ENCODE results near the gene PRKAR2A.

- TF ChIP-seq SIN3A (IDR thresholded peaks at IDR 0.05; ENCODE audit: borderline replicate concordance, insufficient read depth, low read depth, low read length): no peak
- no peak for TF ChIP-seq POLR2AphosphoS5 (IDR thresholded peaks at IDR 0.05; ENCODE audit: low read depth, low read length)
- no peak for TF ChIP-seq CTCF (IDR thresholded peaks at IDR 0.05)
- no peak for TF ChIP-seq REST (IDR thresholded peaks at IDR 0.05; ENCODE audit: insufficient read depth in 1 of 2, low read depth in 2 of 2, low read length in 1 of 2)
Measured at GRCh38 chr3:48709051-48709461, 138.6 kb downstream of the PRKAR2A start.

Measured in Panc1 (cell line).